Activated CD4-positive, alpha-beta T cell treated with anti-CD3 and anti-CD28 coated beads, Interleukin-2, amount 50 U/mL, for 16 hours (primary cell): ENCODE data around the gene PIGU.
"Not testable (repeated sequence)": the region's sequence is repeated elsewhere in the genome, so short reads cannot be mapped to it uniquely, and the experiment has no call there.

ENCODE experiments used
- DNase-seq: peaks from one replicate; pipeline ENCODE4 v3.0.0-alpha.2; 2020

PIGU gene

DNA sequence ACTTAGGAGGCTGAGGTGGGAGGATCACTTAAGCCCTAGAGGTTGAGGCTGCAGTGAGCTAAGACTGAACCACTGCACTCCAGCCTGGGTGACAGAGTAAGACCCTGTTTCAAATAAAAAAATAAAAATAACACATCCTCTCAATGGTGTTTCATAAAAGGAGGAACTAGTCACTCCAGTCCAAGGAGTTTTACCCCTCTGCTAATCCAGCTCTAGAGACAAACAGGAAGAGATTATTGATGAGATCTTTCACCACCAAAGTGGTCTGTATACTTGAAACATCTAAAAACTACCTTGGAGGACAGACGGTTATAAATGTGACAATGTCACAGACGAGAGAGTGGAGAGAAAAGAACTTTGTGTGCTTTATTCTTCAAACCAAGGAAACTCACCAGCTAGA lies 58.2 kb downstream of the PIGU start:
- no peak for DNase-seq

DNA sequence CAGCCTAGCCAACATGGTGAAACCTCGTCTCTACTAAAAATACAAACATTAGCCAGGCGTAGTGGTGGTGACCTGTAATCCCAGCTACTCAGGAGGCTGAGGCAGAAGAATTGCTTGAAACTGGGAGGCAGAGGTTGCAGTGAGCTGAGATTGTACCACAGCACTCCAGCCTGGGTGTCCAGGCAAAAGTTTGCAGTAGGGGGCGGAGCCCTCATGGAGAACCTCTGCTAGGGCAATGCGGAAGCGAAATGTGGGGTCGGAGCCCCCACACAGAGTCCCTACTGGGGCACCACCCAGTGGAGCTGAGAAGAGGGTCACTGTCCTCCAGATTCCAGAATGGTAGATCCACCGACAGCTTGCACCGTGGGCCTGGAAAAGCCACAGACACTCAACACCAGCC lies 60.0 kb downstream of the PIGU start:
- DNase-seq = not testable (repeated sequence)

GRCh38 chr20:34615477-34615876 lies 61.4 kb downstream of the PIGU start:
- DNase-seq = no peak

DNA sequence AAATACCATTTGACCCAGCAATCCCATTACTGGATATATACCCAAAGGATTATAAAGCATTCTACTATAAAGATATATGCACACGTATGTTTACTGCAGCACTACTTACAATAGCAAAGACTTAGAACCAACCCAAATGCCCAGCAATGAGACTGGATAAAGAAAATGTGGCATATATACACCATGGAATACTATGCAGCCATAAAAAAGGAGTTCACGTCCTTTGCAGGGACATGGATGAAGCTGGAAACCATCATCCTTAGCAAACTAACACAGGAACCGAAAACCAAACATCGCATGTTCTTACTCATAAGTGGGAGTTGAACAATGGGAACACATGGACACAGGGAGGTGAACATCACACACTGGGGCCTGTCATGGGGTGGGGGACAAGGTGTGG lies 64.9 kb downstream of the PIGU start:
- DNase-seq = not testable (repeated sequence)

DNA sequence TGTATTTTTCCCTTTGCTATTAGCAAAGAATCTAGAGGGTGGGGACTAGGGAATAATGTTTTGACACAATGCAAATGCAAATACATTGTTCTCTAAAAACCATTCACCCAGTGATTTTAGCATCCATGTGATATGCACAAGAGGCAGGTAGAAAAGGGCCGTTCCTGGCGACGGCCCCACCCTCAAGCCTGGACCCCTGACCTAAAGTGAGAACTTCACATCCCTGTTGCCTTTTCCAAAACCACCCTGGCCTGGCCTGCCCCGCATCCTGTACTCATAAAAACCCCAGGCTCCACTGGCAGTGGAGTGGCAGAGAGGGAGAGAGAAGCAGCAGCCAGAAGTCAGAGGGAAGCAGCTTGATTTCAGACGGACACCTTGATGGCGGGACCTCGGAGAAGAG lies 69.8 kb downstream of the PIGU start:
- no peak for DNase-seq

DNA sequence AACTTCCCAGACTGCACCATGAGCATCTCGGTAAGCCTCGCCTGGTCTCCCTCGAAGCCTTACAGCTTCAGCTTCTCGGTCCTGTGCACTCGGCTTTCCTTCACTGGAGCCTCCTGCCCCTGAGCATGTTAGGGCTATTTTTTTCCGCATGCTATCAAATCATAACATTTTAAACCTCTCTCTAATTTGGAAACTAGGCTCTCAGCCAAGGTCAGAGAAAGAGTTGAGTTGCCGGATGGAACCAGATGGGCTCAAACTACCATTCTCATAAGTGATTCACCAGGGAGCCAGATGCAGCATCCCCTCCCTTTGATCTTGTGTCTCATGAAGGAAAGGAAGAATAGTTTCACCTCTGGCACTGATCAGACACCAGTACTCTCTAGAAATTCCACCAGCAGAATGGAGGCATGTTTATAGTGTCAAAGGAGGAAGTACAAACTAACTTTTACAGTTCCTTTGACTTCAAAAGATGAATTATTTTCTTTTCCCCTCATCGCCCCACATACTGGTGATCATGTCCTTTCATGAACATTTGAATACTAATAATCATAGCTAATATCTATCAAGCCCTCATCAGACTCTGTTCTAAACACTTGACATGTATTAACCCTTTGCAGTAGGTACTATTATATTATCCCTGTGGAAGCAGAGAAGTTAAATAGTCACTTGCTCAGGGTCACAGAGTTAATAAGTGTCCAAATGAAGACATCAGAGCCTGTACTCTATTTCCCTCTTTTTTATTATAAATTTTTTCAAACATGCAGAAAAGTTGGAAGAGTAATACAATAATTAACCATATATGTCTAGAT lies 71.7 kb downstream of the PIGU start:
- DNase-seq = no peak

- DNase-seq = no peak
Measured at GRCh38 chr20:34600892-34601653, 75.8 kb downstream of the PIGU start.

DNA sequence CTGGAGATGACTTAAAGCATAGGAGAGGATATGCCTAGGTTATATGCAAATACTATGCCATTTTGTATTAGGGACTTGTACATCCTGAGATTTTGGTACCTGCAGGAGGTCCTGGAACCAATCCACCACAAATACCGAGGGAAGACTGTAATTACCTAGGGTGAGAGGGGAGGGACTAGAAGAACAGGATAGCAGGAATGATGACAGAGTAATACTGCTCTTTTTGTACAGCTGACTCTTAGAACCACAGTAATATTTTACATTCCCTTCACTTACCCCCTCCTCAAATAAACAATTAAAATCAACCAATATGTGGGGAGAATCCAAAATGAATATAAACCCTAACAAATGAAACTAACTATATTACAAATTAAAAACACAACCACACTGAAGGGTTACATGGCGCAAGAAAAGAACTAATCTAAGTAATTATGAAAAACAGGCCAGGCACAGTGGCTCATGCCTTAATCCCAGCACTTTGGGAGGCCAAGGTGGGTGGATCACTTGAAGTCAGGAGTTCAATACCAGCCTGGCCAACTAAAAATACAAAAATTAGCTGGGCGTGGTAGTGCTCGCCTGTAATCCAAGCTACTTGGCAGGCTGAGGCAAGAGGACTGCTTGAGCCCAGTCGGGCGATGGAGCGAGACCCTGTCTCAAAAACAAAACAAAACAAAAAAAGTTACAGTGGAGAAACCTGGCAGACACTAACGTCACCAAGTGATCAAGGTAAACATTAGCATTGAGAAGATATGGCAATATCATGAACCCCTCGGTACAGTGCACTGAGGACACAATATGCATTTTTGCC lies 81.3 kb downstream of the PIGU start:
- DNase-seq = no peak

GRCh38 chr20:34586488-34587163 lies 90.3 kb downstream of the PIGU start:
- DNase-seq = no peak

GRCh38 chr20:34585019-34585418 lies 91.9 kb downstream of the PIGU start:
- no peak for DNase-seq

DNA sequence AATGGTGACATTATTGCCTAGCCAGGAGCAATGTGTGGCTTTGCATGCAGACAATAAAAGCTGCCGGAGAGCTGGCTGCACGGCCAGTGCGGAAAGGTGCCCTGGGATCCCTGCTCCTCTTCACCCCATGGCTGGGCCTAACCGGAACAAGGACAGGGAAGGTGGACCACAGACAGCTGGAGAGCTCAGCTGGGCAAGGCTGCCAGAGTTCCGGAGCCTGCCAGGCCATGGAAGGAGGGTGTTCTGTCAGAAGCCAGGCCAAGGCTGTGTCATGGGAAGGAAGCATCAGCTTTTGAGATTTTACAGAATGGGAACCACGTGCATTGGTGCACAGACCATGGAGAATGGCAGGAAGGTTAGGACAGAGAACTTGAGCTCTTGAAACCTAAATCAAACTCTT lies 93.3 kb downstream of the PIGU start:
- DNase-seq = no peak

DNA sequence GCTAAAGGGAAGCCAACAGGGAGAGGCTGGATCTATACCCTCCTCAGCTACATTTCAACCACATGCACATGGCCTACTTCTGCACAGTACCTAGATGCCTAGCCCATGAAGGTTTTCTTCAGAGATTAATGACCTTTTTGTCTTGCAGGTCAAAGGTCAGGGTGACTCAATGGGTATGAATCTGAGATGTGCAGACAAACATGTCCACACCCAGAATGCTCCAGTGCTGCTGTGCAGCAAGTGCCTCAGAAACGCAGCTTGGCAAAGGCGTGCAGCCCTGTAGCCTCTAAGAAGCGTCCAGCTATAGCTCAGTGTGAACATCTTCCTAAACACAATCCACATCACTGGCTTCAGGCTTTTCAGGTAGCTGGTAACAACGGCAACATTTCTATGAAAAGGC lies 94.0 kb downstream of the PIGU start:
- no peak for DNase-seq

GRCh38 chr20:34582221-34582620 lies 94.7 kb downstream of the PIGU start:
- no peak for DNase-seq

DNA sequence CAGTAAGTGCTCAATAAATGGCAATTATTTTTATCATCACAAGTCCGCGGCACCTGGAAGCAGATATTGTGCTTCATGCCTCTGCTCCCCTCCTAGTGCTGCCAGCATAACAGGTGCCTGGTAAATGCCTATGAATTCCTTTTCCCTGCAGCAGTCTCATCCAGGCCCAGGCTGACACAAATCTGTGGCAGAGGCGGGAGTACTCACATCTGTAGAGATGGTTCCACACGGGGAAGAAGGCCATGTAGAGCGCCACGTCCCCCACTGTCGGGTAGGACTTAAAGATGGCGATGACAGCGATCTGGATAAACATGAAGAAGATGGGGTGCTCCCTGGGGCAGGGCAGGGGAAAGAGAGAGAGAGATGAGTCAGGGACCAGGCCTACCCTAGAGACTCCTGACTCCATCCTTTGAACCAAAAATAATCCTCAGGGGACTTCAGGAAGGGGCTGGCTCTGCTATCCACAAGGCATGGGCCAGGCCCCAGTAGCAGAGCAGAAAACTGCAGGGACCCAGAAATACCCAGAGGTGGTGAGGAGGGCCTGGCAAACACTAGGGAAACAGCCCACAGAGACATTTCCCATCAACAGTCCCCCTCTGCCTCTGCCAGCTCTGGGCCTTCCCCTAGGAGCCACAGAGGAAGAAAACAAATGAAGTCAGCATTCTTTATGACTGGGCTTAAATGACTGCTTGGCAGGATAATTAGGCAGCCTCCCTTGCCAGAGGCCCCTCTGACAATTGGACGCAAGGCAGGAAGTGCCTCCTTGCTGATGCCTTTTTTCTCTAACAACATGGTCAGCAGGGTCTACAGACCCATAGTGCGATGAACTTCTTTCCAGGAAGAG lies 95.3 kb downstream of the PIGU start:
- peak; percentile 75 for DNase-seq

DNA sequence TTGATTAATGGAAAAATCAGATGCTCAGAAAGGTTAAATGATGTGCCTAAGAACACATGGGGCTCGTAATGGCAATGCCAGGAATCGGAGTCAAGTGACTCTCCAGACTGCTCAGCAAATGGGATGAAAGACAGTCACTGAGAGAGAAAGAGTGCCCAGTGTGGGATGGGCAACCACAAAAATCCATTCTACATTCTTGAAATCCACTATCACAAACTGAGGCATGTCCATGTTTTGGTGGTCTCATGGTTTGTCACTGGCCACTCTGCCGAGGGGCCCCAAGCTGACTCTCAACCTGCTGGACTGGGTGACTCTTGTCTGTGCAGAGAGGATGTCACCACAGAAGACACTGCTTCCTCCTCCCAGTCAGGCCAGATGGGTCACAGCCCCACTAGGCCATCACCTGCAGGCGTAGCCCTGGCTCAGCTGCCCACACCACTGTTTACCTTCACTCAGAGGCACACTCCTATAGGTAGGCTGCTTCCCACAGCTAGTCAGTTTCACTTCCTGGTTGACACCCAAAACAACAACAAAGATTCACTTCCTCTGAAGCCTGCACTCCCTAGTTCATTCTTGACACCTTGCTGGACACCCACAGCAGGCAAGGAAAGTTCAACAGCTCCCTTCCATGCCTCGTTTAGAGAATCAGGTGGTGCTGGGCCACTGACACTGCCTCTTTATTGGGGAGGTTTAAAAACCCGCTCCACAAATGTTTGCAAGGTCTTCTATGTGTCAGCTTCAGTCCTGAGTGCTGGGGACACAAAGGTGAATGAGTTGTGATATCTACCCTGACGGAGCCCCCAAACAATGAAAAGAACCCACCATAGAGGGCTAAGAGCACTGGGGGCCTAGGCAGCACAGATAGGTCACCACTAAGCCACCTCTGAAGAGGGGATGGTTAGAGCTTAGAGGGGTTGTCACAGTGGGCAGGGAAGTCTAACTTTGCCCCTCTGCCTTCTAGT lies 96.6 kb downstream of the PIGU start:
- DNase-seq = peak; percentile 45

DNA sequence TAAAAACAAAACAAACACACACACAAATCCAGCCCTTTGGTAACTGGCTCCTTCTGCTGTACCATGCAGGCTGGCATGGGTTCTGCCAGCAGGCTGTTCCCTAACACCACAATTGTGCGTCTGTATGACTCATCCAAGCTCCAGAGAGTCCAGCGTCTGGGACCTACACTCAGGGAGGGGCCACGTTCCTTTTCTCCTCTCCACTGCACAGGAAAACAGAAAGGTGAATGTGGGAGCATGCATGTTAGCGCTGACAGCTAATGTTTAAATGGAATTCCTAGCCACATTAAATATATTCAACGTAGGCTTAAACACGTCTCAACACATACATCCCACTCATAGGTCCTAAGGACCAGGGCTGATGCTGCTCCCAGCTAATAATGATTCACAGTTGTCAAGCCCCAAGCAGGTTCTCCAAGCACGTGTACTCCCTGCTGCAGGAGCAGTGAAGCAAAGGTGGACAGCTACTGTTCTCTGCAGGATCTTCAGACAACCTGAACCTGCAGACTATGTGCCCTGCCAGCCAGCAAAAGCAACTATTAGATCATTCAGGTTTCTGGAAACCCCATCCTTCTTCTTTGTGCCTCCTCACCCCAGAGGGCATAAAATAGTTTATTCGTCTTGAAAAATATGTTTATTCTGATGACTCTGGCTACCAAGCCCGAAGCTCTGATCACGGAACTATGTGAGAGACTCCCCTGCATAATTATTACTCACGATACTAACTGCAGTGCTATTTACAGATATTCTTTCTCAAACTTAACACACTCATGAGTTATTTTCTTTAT lies 97.5 kb downstream of the PIGU start:
- no peak for DNase-seq

- no peak for DNase-seq
Measured at GRCh38 chr20:34578521-34578920, 98.4 kb downstream of the PIGU start.

DNA sequence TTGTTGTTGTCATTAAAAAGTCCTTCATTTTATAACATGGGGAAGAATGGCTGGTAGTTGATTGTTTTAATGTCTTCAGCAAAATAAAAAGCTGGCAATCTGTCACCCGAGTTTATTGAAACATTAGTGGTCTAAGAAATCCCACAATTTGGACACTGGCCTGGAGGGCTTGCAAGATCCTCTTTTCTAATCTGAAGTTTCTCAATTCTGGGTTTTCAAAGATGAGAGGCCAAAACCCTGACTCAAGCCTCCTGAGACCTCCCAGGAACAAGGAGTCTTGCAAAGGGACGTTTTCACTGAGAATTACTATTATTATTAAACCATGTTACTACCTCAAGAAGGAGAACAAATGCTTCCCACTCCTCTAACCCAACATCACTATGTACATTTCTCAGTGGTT lies 98.9 kb downstream of the PIGU start:
- no peak for DNase-seq

- no peak for DNase-seq
Measured at GRCh38 chr20:34577061-34577460, 99.8 kb downstream of the PIGU start.

DNA sequence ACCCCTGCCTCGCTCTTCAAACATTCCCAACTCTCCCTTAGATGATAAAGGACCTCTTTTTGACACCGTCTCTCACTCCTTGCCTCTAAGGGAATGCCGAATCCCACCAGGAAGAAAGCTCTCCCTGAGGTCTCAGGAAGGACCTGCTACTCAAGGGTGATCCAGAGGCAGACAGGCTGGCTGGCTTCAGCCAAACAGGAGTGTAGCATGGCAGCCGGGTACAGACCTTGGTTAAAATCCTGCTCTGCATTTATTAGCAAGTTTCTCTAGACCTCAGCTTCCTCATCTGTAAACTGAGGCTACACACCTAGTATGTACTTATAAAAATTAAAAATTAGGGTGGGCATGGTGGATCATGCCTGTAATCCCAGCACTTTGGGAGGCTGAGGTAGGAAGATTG lies 101.1 kb downstream of the PIGU start:
- DNase-seq = no peak
